Tibial artery (tissue), 4 donors: Measurements from ENCODE around the gene OR6C70.

Source experiments
- DNase-seq, 2 donors: peaks; one replicate each; pipeline ENCODE4 v3.0.0-alpha.2; 2019
- H3K27ac ChIP-seq, 2 donors: fragments of 200-600 bp; sonication (generic) in 1 of 2; 1 replicate in 1 of 2; 2 replicates in 1 of 2; pipeline ENCODE4 v1.5.1; 2018 to 2019; ENCODE audit warnings: mild to moderate bottlenecking in 1 of 2
- H3K27me3 ChIP-seq, 2 donors: fragments of 200-600 bp; sonication (generic) in 1 of 2; one replicate each; pipeline versions ENCODE4 v1.5.1 to v1.6.0; 2016 to 2019
- H3K36me3 ChIP-seq, 3 donors: fragments of 200-600 bp; sonication (generic) in 2 of 3; one replicate each; pipeline ENCODE4 v1.5.1; 2016 to 2019; ENCODE audit warnings: mild to moderate bottlenecking in 2 of 3
- H3K4me1 ChIP-seq, 4 donors: fragments of 200-600 bp; sonication (generic) in 2 of 4; 1 replicate in 3 of 4; 2 replicates in 1 of 4; pipeline ENCODE4 v1.5.1; 2016 to 2019
- H3K4me3 ChIP-seq, 2 donors: fragments of 200-600 bp; sonication (generic) in 1 of 2; 1 replicate in 1 of 2; 2 replicates in 1 of 2; pipeline ENCODE4 v1.5.1; 2018 to 2019; ENCODE audit warnings: mild to moderate bottlenecking in 2 of 2
- H3K9me3 ChIP-seq, 3 donors: fragments of 200-600 bp; sonication (generic) in 1 of 3; one replicate each; pipeline ENCODE4 v1.5.1; 2016 to 2019
- intact Hi-C: fragments of 100-400 bp; cut with DNase I; formaldehyde crosslinking; loops from one replicate; pipeline ENCODE4 v1.15.0; 2023; ENCODE audit warnings: low total_unique reads
- TF ChIP-seq, protein P1 (sequence below), 2 experiments: fragments of 200-600 bp in 1 of 2; fragments of 450-650 bp in 1 of 2; IDR thresholded peaks; one replicate each; pipeline ENCODE4 v1.5.1; 2017 to 2019; ENCODE audit warnings: antibody characterized with exemption in 2 of 2, mild to moderate bottlenecking in 1 of 2, moderate library complexity in 1 of 2

The OR6C70 gene

DNA sequence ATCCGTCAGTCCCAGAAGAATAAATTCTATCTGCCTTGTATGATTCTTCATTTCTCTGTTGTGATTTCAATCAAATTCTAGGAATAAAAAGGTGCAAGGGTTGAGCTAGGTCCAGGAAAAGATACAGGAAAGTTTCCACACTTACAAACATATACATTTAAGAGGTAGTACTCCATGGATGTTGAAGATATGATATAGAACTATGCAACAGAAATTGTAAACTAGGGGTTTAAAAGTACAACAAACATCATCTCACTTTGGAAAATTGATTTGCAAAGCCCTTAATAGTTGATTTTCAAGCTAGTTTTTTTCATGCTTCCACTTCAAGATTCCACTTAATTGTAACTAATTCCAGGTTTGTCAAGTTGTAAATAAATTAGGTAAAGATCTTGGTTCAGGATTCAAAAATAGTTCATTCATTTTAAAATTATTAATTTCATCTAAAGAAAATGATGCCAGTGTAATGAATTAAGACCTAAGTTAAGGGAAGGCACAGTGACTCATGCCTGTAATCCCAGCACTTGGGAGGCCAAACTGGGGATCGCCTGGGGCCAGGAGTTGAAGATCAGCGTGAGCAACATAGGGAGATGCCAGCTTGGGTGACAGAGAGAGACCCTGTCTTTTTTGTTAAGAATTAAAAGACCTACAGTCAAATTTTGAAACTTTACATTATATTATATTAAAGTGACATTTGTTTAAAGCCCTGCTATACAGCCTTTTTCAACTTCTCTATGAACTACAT, at the start of gene OR6C70:
Gene OR6C70, minus strand, starts transcription at position 51 of the 742 bp plus-strand sequence. Its CDS starts 0 bp downstream, at position 51.
- DNase-seq: no peak
- TF ChIP-seq, protein P1, sequence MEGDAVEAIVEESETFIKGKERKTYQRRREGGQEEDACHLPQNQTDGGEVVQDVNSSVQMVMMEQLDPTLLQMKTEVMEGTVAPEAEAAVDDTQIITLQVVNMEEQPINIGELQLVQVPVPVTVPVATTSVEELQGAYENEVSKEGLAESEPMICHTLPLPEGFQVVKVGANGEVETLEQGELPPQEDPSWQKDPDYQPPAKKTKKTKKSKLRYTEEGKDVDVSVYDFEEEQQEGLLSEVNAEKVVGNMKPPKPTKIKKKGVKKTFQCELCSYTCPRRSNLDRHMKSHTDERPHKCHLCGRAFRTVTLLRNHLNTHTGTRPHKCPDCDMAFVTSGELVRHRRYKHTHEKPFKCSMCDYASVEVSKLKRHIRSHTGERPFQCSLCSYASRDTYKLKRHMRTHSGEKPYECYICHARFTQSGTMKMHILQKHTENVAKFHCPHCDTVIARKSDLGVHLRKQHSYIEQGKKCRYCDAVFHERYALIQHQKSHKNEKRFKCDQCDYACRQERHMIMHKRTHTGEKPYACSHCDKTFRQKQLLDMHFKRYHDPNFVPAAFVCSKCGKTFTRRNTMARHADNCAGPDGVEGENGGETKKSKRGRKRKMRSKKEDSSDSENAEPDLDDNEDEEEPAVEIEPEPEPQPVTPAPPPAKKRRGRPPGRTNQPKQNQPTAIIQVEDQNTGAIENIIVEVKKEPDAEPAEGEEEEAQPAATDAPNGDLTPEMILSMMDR (IDR thresholded peaks at IDR 0.05): no peak
- Histone ChIP-seq H3K27ac (no peak within 1 kb of the TSS), H3K27me3 (no peaks in the 10 kb centered on the region), H3K9me3 (no peaks in the 10 kb centered on the region), H3K4me3 (no peak within 1 kb of the TSS), H3K36me3 (no peaks in the 10 kb centered on the region), H3K4me1 (no peaks in the 10 kb centered on the region)
- intact Hi-C loops: no loop called here

DNA sequence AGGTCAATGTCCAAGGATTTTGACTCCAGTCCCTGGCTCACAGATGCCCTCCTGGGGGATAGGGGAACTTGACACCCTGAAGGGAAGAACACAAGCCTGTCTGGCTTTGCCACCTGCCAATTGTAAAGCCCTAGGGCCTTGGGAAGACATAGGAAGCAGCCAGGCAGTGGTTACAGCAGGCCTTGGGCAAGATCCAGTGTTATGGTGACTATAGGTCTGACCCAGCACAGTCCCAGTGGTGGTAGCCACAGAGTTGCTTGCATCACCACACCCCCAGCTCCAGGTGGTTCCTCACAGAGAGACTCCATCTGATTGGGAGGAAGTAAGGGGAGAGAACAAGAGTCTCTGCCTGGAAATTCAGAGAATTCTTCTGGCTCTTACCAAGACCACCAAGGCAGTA, 46.5 kb upstream of the OR6C70 start:
- no peaks in the 10 kb centered on the region for H3K9me3 ChIP-seq
- H3K27me3 ChIP-seq: no peaks in the 10 kb centered on the region
- no peak overlapping the region for H3K27ac ChIP-seq
- no peaks in the 10 kb centered on the region for H3K36me3 ChIP-seq
- intact Hi-C loops: no loop called here
- TF ChIP-seq, protein P1 (IDR thresholded peaks at IDR 0.05): no peak
- no peak overlapping the region for H3K4me3 ChIP-seq
- DNase-seq: no peak
- H3K4me1 ChIP-seq: no peaks in the 10 kb centered on the region

DNA sequence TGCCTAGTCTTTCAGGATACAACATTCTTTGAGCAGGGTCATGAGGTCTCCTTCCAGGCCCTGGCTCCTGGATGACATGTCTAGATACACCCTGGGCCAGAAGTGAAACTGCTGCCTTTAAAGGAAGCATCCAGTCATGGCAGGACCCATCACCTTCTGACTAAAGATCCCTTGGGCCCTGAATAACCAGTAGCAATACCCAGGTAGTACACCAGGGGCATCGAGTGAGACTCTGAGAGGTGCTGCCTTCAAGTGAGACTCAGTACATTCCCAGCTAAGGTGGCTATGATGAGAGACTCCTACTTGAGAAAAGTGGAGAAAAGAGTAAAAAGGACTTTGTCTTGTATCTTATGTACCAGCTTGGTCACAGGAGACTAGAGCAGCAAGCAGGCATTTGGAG, 45.8 kb upstream of the OR6C70 start:
- H3K9me3 ChIP-seq: no peaks in the 10 kb centered on the region
- no peaks in the 10 kb centered on the region for H3K4me1 ChIP-seq
- no peaks in the 10 kb centered on the region for H3K27me3 ChIP-seq
- no peaks in the 10 kb centered on the region for H3K36me3 ChIP-seq
- intact Hi-C loops: no loop called here
- no peak overlapping the region for H3K4me3 ChIP-seq
- DNase-seq: no peak
- H3K27ac ChIP-seq: no peak overlapping the region
- TF ChIP-seq, protein P1 (IDR thresholded peaks at IDR 0.05): no peak

DNA sequence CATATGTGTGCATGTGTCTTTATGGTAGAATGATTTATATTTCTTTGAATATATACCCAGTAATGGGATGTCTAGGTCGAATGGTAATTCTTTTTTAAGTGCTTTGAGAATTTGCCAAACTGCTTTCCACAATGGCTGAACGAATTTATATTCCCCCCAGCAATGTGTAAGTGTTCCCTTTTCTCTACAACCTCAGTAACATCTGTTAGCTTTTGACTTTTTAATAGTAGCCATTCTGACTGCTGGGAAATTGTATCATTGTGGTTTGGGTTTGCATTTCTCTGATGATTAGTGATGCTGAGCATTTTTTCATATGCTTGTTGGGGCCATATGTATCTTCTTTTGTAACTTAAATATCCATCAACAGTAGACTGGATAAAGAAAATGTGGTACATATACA, 31.7 kb upstream of the OR6C70 start:
- Histone ChIP-seq H3K9me3 (no peaks in the 10 kb centered on the region), H3K27me3 (no peaks in the 10 kb centered on the region), H3K4me3 (no peak overlapping the region), H3K4me1 (no peaks in the 10 kb centered on the region), H3K27ac (no peak overlapping the region), H3K36me3 (no peaks in the 10 kb centered on the region)
- no peak for DNase-seq
- intact Hi-C loops: no loop called here
- TF ChIP-seq, protein P1 (IDR thresholded peaks at IDR 0.05): no peak

DNA sequence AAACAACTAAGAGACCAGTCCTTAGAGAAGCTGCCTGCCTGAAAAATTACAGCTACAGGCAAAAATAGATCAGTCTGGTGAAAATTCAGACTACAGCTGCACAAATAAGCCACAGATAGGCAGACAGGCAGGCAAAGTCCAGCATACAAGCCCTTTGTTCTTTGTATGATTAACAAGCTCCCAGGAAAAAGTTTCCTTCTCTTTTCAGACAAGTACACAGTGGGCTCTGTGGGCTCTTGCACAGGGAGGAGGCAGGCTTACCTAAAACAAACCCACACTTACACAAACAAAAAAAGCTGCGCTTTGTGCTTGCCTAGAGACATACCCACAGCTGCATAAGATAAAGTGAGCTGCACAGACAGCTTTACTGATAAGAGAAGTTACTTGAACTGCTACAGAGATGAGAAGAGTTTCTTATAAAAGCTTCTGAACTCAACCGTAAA, 29.9 kb upstream of the OR6C70 start:
- intact Hi-C loops: no loop called here
- TF ChIP-seq, protein P1 (IDR thresholded peaks at IDR 0.05): no peak
- Histone ChIP-seq H3K9me3 (no peaks in the 10 kb centered on the region), H3K27me3 (no peaks in the 10 kb centered on the region), H3K4me3 (no peak overlapping the region), H3K4me1 (no peaks in the 10 kb centered on the region), H3K36me3 (no peaks in the 10 kb centered on the region), H3K27ac (no peak overlapping the region)
- DNase-seq: no peak
